ENCODE measurements around the gene MAGEB6B. TPM values are rescaled to one million over a fixed set of nuclear protein-coding genes. Genes with fewer than 3 reads are reported as not detected.
"Not testable (repeated sequence)": the region's sequence is repeated elsewhere in the genome, so short reads cannot be mapped to it uniquely, and the experiment has no call there.

The MAGEB6B gene
- not detected for total RNA-seq

GRCh38 chrX:26160301-26160700, at the start of gene MAGEB6B:
TSS of gene MAGEB6B (plus strand) at chrX:26160601. CDS start at chrX:26160601, 0 bp downstream.
- ATAC-seq (no peak), DNase-seq (no peak)
- H3K4me1 Mint-ChIP-seq (ENCODE audit: low read depth): no peaks in the 10 kb centered on the region
- H3K4me3 Mint-ChIP-seq: no peak within 1 kb of the TSS
- no peaks in the 10 kb centered on the region for H3K9me3 Mint-ChIP-seq
- H3K27me3 Mint-ChIP-seq (ENCODE audit: low read depth): no peaks in the 10 kb centered on the region
- no peaks in the 10 kb centered on the region for H3K36me3 Mint-ChIP-seq (ENCODE audit: insufficient read depth)

GRCh38 chrX:26138274-26138673, 22.1 kb upstream of the MAGEB6B start, which contains the start of gene MAGEB18:
TSS of gene MAGEB18 (plus strand) at chrX:26138343. CDS start at chrX:26138986, 643 bp downstream.
- H3K27me3 Mint-ChIP-seq (ENCODE audit: low read depth): no peaks in the 10 kb centered on the region

GRCh38 chrX:26146024-26146423, 14.4 kb upstream of the MAGEB6B start:
- Mint-ChIP-seq H3K36me3 (ENCODE audit: insufficient read depth) (no peaks in the 10 kb centered on the region), H3K4me1 (ENCODE audit: low read depth) (no peaks in the 10 kb centered on the region), H3K9me3 (no peaks in the 10 kb centered on the region), H3K27me3 (ENCODE audit: low read depth) (no peaks in the 10 kb centered on the region), H3K4me3 (no peak overlapping the region)
- DNase-seq (no peak), ATAC-seq (no peak)

More at GRCh38 chrX:26138274-26138673, 22.1 kb upstream of the MAGEB6B start, which contains the start of gene MAGEB18:
- ATAC-seq: no peak
- Mint-ChIP-seq H3K36me3 (ENCODE audit: insufficient read depth) (no peaks in the 10 kb centered on the region), H3K4me1 (ENCODE audit: low read depth) (no peaks in the 10 kb centered on the region), H3K4me3 (no peak within 1 kb of the TSS), H3K9me3 (no peaks in the 10 kb centered on the region)
- no peak for DNase-seq

DNA sequence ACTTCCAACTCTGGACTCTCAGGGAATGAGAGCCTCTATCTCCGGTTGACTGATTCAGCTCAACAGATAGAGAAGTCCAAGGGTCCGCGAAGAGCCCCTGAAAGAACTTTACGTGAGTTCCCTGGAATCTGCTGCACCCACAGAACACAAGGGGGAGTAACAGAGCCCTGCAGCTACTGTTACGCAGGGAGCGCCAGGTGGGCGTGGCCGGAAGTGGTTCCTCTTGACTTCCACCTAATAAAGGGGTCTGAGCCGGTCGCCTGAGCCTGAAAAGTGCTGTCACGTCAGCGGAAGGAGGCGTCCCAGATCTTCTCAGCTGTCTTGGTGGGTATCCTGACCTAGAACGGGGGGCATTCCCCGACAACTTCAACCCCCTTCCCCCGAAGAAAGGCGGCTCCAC, 31.8 kb downstream of the MAGEB6B start, which contains the start of gene MAGEB6:
Gene MAGEB6 (plus strand): TSS at position 237 of the 400 bp plus-strand sequence. CDS start 1,407 bp downstream, outside the sequence.
- no peaks in the 10 kb centered on the region for H3K4me1 Mint-ChIP-seq (ENCODE audit: low read depth)
- DNase-seq (no peak), ATAC-seq (no peak)
- H3K4me3 Mint-ChIP-seq: no peak within 1 kb of the TSS
- H3K36me3 Mint-ChIP-seq (ENCODE audit: insufficient read depth): no peaks in the 10 kb centered on the region
- no peaks in the 10 kb centered on the region for H3K27me3 Mint-ChIP-seq (ENCODE audit: low read depth)
- H3K9me3 Mint-ChIP-seq: no peaks in the 10 kb centered on the region

GRCh38 chrX:26203561-26203960, 43.2 kb downstream of the MAGEB6B start:
- Mint-ChIP-seq H3K4me3 (no peak overlapping the region), H3K4me1 (ENCODE audit: low read depth) (no peaks in the 10 kb centered on the region), H3K9me3 (no peaks in the 10 kb centered on the region), H3K36me3 (ENCODE audit: insufficient read depth) (no peaks in the 10 kb centered on the region), H3K27me3 (ENCODE audit: low read depth) (no peaks in the 10 kb centered on the region)
- ATAC-seq: no peak
- no peak for DNase-seq

GRCh38 chrX:26204717-26205116, 44.3 kb downstream of the MAGEB6B start:
- not testable (repeated sequence) for H3K4me3 Mint-ChIP-seq; H3K4me1 Mint-ChIP-seq (ENCODE audit: low read depth); ATAC-seq; H3K36me3 Mint-ChIP-seq (ENCODE audit: insufficient read depth); DNase-seq; H3K9me3 Mint-ChIP-seq; H3K27me3 Mint-ChIP-seq (ENCODE audit: low read depth)

- no peaks in the 10 kb centered on the region for H3K27me3 Mint-ChIP-seq (ENCODE audit: low read depth)
- no peaks in the 10 kb centered on the region for H3K36me3 Mint-ChIP-seq (ENCODE audit: insufficient read depth)
- DNase-seq: no peak
- ATAC-seq: no peak
- H3K4me1 Mint-ChIP-seq (ENCODE audit: low read depth): no peaks in the 10 kb centered on the region
- no peak overlapping the region for H3K4me3 Mint-ChIP-seq
- no peaks in the 10 kb centered on the region for H3K9me3 Mint-ChIP-seq
Observed at GRCh38 chrX:26208012-26208411, 47.6 kb downstream of the MAGEB6B start.

Other genes with a start within 250 kb of the MAGEB6B start
- not detected for gene MAGEB18, start 22.3 kb upstream of the MAGEB6B start, total RNA-seq
- not detected for gene MAGEB6, start 31.8 kb downstream of the MAGEB6B start, total RNA-seq
- gene MAGEB5, start 55.6 kb downstream of the MAGEB6B start, total RNA-seq: not detected